ENCODE results near the gene RALGAPA2.

- TF ChIP-seq EZH2 (IDR thresholded peaks at IDR 0.05; ENCODE audit: insufficient read depth, poor library complexity, severe bottlenecking) (no peak), EZH2phosphoT487 (IDR thresholded peaks at IDR 0.05; ENCODE audit: insufficient read depth, low read depth) (no peak)
Observed at GRCh38 chr20:20413810-20414281, 298.6 kb downstream of the RALGAPA2 start.

All from GM23248 (cell line).